IPS-NIHi7 (cell line): ENCODE data around the gene BASP1.
"Not testable (repeated sequence)": the region's sequence is repeated elsewhere in the genome, so short reads cannot be mapped to it uniquely, and the experiment has no call there.

Source experiments
- DNase-seq: peaks from one replicate; pipeline ENCODE4 v3.0.0; 2012; ENCODE audit warnings: mixed read lengths; ENCODE audit errors: extremely low spot score

The BASP1 gene

GRCh38 chr5:17191574-17191973 lies 25.9 kb upstream of the BASP1 start:
- DNase-seq = not testable (repeated sequence)

- no peak for DNase-seq
Observed at GRCh38 chr5:17192191-17192590, 25.2 kb upstream of the BASP1 start.

- no peak for DNase-seq
Observed at GRCh38 chr5:17196024-17196423, 21.4 kb upstream of the BASP1 start.

- no peak for DNase-seq
Observed at GRCh38 chr5:17196697-17197096, 20.7 kb upstream of the BASP1 start.

- DNase-seq = peak; percentile 66
Observed at GRCh38 chr5:17203329-17204132, 13.9 kb upstream of the BASP1 start.

- no peak for DNase-seq
Observed at GRCh38 chr5:17204133-17204489, 13.3 kb upstream of the BASP1 start.

- DNase-seq = no peak
Observed at GRCh38 chr5:17206021-17206420, 11.4 kb upstream of the BASP1 start.

GRCh38 chr5:17212191-17212590 lies 5.2 kb upstream of the BASP1 start:
- DNase-seq = no peak

GRCh38 chr5:17212996-17213395 lies 4.4 kb upstream of the BASP1 start:
- no peak for DNase-seq

GRCh38 chr5:17213938-17214337 lies 3.5 kb upstream of the BASP1 start:
- no peak for DNase-seq

- no peak for DNase-seq
Observed at GRCh38 chr5:17214893-17215292, 2.5 kb upstream of the BASP1 start.

GRCh38 chr5:17215361-17215760 lies 2.1 kb upstream of the BASP1 start:
- no peak for DNase-seq

- DNase-seq = peak; percentile 65
Observed at GRCh38 chr5:17216176-17216973, 1.1 kb upstream of the BASP1 start.

- DNase-seq = no peak
Observed at GRCh38 chr5:17216974-17217492, 398 bp upstream of the BASP1 start.

- DNase-seq = no peak
Observed at GRCh38 chr5:17218353-17219005, 1.0 kb downstream of the BASP1 start.

GRCh38 chr5:17219006-17219422 lies 1.6 kb downstream of the BASP1 start:
- peak; percentile 84 for DNase-seq

GRCh38 chr5:17219469-17219868 lies 2.0 kb downstream of the BASP1 start:
- DNase-seq = no peak

GRCh38 chr5:17219992-17220391 lies 2.6 kb downstream of the BASP1 start:
- DNase-seq = no peak

- no peak for DNase-seq
Observed at GRCh38 chr5:17220469-17220868, 3.0 kb downstream of the BASP1 start.

- DNase-seq = no peak
Observed at GRCh38 chr5:17221843-17222636, 4.6 kb downstream of the BASP1 start.

- DNase-seq = no peak
Observed at GRCh38 chr5:17222664-17223063, 5.2 kb downstream of the BASP1 start.
